ENCODE measurements around the gene SPAAR. TPM values are rescaled to one million over a fixed set of nuclear protein-coding genes. Genes with fewer than 3 reads are reported as not detected.

SPAAR gene
- total RNA-seq, 1 experiment from 2014 or later = not detected

- no peaks in the 10 kb centered on the region for H3K9me3 Mint-ChIP-seq
- Histone ChIP-seq H3K56ac (ENCODE audit: insufficient read length, low read depth, low read length) (no peak overlapping the region), H3K9ac (ENCODE audit: extremely low read depth, insufficient read length, low read length) (no peak overlapping the region), H2BK12ac (ENCODE audit: insufficient read length, low read depth, low read length) (no peak overlapping the region), H3K4ac (ENCODE audit: low read depth, low read length) (no peak overlapping the region), H2BK120ac (ENCODE audit: low read depth, low read length, poor library complexity, severe bottlenecking) (no peak overlapping the region), H3K14ac (ENCODE audit: insufficient read depth, low read length) (no peak overlapping the region), H3K79me2 (ENCODE audit: insufficient read depth, low read length) (no peaks in the 10 kb centered on the region), H3K27me3 (ENCODE audit: insufficient read depth, low read length) (no peaks in the 10 kb centered on the region), H3K27ac (ENCODE audit: insufficient read length, low read depth, low read length) (no peak overlapping the region), H3K18ac (ENCODE audit: insufficient read length, low read depth, low read length) (no peak overlapping the region), H4K8ac (replicated peaks; ENCODE audit: insufficient read length, low read depth, low read length) (no peak overlapping the region), H3K9me3 (ENCODE audit: control insufficient read depth, low read depth, low read length) (no peaks in the 10 kb centered on the region), H2AFZ (ENCODE audit: low read length) (no peak overlapping the region), H2BK5ac (ENCODE audit: insufficient read length, low read length) (no peak overlapping the region), H3K4me2 (ENCODE audit: insufficient read depth, insufficient read length, low read length) (no peak overlapping the region), H4K20me1 (ENCODE audit: control insufficient read depth, insufficient read depth, insufficient read length) (no peaks in the 10 kb centered on the region), H2BK20ac (ENCODE audit: low read depth, low read length, poor library complexity, severe bottlenecking) (no peak overlapping the region), H4K91ac (ENCODE audit: insufficient read length, low read depth, low read length) (no peak overlapping the region), H2AK5ac (ENCODE audit: insufficient read length, low read length) (no peak overlapping the region), H3K4me1 (ENCODE audit: insufficient read depth, low read length) (no peaks in the 10 kb centered on the region), H3K23ac (ENCODE audit: insufficient read length, low read depth, low read length) (no peak overlapping the region), H3K23me2 (ENCODE audit: insufficient read length, low read depth, low read length, poor library complexity, severe bottlenecking) (no peaks in the 10 kb centered on the region), H4K5ac (ENCODE audit: insufficient read length, low read depth, low read length) (no peak overlapping the region), H3T11ph (ENCODE audit: low read length) (no peak overlapping the region), H2BK15ac (ENCODE audit: low read depth, low read length) (no peak overlapping the region), H3K79me1 (ENCODE audit: insufficient read depth, low read depth, low read length, poor library complexity, severe bottlenecking) (no peaks in the 10 kb centered on the region)
- no peak overlapping the region for H3K4me3 Mint-ChIP-seq
- no peak for TF ChIP-seq CTCF (conservative IDR thresholded peaks at IDR 0.05)
- no peaks in the 10 kb centered on the region for H3K36me3 Mint-ChIP-seq (ENCODE audit: insufficient read depth in 1 of 3, low read depth in 3 of 3)
- no peak for DNase-seq
- H3K27ac Mint-ChIP-seq = no peak overlapping the region
- no CpG with 5 or more reads among the region's 9 CpGs for WGBS (ENCODE audit: extremely low coverage, insufficient read length, low lambda C conversion rate)
- H3K27me3 Mint-ChIP-seq (ENCODE audit: low read depth) = peaks cover 2% of the 10 kb centered on the region; the same call in 1 of the 2 replicates
- H3K4me1 Mint-ChIP-seq = peaks cover 3 to 6% of the 10 kb centered on the region in 2 experiments
Measured at GRCh38 chr9:35923927-35924763, 14.9 kb downstream of the SPAAR start.
